D341Med (cell line): Measurements from ENCODE around the gene RFX3.

Source experiments
- DNase-seq: peaks from one replicate; pipeline ENCODE4 v3.0.0; 2012; ENCODE audit warnings: low spot score

The RFX3 gene

GRCh38 chr9:3433066-3433465 lies 92.7 kb downstream of the RFX3 start:
- no peak for DNase-seq

GRCh38 chr9:3431890-3432289 lies 93.9 kb downstream of the RFX3 start:
- no peak for DNase-seq

DNA sequence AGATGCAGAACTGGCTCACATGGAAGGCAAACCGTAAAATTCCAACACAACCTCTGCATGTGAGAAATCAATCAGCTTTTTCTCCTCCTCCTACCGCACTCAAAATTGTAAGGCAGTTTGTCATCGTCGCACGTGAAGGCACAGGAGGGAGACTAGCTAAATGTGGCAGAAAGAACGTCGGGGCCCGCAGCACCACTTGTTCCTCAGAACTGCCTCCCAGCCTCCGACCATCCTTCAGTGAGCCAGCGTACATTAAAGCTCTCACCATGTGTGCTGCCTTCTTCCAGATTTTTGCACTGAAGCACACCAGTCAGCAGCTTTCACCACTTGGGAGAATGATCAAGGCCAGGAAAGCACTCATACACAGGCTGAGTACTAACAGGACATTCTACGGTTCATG lies 105.9 kb downstream of the RFX3 start:
- no peak for DNase-seq

GRCh38 chr9:3415906-3416305 lies 109.9 kb downstream of the RFX3 start:
- no peak for DNase-seq

GRCh38 chr9:3413984-3414383 lies 111.8 kb downstream of the RFX3 start:
- DNase-seq = no peak

DNA sequence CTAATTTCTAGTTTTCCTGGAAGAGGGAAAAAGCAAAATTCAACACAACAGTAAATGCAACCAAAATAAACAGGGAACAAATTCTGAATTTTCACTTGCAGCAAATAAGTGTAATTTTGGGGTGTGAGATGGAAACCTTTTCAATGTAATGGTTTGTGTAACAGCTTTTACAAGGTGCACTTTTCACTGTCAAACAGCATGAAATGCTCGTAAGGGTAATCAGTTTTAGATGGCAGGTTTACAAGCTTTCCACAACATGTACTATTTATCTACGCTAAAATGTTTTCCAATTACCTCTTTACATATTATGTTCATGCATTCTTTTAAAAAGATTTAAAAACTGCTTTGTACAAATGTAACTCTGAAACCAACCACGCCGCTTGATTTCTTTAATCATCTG lies 115.3 kb downstream of the RFX3 start:
- DNase-seq = no peak

DNA sequence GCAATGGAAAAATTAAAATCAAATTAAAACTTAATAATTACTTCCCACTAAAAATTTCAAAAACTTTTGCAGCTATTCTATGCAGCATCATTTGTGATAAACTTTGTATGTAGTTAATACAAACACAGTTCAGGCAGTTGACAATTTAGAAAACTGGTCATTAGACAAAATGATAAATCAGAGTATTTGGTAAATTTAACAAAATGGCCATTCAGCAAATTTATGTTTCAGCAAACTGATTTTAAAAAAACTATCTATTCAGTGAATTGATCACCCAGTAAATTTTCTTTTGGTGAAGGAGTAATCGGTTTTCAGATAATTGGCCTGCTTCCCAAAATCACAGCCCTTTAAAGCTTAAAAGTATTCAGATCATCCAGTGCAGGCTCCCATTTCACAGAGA lies 116.3 kb downstream of the RFX3 start:
- DNase-seq = no peak

- DNase-seq = no peak
Observed at GRCh38 chr9:3403315-3403714, 122.5 kb downstream of the RFX3 start.

DNA sequence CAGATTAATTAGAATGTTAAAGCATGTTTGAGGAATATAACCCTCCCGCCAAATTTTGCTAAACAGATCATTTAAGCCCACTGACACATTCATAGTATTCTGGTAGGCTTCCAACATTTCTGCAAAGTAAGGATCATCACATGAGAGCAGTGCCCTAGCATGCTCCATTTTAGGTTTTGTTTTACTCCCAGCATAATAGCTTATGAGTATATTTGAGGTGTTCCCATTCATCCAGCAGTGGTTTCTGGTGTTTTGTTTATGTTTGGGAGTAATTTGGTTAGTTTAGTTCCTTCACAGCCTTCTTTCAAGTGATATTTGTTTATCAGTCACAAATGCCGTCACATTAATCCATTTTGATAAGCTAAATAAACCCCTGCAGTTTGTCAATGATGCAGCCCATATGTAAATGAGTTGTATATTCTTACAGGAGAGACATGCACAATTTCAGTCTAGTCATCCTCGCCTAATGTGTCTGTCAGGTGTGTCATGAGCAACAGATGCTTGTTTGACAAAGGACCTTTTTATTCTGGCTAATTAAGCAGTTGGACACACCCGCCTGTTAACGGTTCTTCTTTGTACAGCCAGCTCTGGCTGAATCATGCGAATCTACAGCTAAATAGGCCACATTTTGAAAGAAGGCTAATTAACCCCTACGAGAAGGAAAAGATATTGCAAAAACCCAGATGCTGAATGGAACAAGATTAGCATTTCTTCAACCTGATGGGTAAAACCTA lies 124.4 kb downstream of the RFX3 start:
- DNase-seq = no peak

GRCh38 chr9:3398232-3398648 lies 127.6 kb downstream of the RFX3 start:
- no peak for DNase-seq

GRCh38 chr9:3397766-3398165 lies 128.0 kb downstream of the RFX3 start:
- no peak for DNase-seq

DNA sequence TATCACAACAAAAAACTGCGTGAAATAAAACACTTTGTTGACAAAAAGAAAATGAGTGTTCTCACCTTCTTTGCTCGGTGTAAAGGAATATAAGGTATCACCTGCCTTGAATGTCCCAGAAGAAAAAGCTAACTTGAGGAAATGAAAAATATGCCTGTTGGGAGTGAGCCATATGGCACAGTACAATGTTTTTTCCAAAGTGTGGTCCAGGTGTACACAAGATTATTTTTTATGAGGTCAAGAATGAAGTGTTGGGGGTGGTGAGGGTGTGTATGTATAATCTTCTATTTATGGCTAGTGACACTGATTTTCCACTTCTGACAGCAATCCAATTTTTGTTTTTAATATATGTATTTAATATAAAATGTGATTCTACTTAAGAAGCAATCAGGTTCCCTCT lies 134.4 kb downstream of the RFX3 start:
- DNase-seq = no peak

DNA sequence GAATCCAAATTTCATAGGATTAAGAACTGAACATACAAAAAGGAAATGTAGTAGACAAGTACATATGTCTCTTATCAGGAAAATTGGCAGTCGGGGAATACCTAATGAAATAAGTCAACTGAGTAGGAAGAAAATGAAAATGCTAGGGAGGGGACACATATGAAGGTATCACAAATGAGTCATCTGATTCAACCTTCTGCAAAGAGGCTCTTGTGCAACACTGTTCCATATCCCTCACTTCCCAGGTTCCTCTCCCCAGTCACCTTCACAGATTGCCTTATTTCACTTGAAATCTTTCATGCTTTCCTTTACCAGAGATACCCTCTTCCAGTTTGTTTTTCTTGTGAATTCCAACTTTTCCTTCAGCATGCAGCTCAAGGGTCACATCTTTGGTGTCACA lies 139.0 kb downstream of the RFX3 start:
- DNase-seq = no peak

DNA sequence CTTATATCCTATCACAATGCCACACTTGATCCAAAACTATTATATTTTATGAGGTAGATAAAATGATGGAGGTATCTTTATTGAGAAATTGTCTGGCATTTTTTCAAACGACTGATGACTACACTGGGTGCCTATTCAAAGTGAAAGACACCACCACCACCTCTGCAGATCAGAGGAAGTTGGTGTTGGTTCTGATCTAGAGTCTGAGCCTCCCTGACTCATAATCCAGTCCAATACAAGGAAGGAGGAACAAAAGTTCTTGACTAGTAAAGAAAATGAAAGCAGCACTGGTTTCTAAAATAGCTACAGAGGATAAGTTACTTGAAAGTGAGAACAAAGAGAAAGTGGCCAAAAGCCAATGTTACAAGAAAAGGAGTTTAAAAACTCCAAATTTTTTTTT lies 139.9 kb downstream of the RFX3 start:
- DNase-seq = no peak

DNA sequence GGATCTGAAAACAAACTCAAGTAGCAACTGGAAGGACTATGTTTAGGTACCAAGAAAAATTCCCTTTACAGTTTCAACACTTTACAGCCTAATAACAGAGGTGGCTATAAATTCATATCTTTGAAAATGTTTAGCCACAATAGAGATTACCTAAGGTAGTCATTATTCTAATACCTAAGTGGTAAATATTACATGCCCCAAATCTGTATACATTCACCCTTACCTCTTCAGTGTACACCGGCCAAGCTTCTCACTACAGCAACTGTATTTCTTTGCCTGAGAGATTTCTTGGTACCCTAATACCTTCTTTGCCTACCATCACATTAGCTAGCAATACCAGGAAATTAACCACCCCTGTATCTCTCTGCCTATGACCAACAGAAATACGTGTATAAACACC lies 154.0 kb downstream of the RFX3 start:
- DNase-seq = no peak

- DNase-seq = no peak
Observed at GRCh38 chr9:3370715-3371114, 155.1 kb downstream of the RFX3 start.

GRCh38 chr9:3367185-3367584 lies 158.6 kb downstream of the RFX3 start:
- DNase-seq = no peak

DNA sequence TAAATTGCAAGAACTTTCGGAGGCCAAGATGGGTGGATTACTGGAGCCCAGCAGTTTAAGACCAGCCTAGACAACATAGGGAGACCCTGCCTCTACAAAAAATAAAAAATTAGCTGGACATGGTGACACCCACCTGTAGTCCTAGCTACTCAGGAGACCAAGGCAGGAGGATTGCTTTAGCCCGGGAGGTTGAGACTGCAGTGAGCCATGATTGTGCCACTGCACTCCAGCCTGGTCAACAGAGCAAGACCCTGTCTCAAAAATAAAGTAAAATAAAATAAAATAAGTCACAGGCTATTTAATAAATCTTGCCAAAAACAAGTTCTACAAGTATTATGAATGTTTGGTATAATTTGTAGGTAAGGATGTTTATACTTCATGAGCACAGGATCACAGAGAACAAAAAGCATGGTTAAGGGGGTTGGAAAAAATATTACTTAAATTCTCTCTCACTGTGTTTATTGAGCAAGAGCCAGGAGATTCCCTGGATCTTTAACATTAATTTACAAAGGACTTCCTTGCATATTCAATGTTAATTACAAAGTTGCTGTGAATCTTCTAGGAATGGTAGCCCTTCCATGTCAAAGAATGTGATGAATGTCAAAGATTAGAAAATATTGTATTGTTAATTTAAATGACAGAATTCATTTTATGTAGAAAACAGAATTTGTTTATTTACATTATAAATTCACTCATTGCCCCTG lies 164.0 kb downstream of the RFX3 start:
- no peak for DNase-seq

DNA sequence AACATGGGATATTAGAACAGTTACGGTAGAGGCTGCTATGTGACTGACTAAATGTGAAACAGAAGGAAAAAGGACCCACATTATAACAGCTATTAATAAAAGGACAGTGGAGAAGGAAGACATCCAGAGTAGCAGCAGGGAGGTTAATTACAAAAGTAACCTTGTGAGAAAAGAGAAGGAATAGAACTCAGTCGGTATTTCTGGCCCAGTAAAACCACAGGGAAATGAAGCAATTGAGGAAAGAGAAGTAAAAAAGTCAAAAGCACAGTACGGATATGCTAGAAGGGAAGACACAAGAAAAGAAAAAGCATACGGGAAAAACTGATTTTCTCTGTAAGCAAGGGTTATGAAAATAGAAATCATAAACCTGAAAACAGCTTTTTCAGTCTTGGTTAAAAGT lies 164.7 kb downstream of the RFX3 start:
- no peak for DNase-seq

- no peak for DNase-seq
Observed at GRCh38 chr9:3360245-3360644, 165.6 kb downstream of the RFX3 start.

DNA sequence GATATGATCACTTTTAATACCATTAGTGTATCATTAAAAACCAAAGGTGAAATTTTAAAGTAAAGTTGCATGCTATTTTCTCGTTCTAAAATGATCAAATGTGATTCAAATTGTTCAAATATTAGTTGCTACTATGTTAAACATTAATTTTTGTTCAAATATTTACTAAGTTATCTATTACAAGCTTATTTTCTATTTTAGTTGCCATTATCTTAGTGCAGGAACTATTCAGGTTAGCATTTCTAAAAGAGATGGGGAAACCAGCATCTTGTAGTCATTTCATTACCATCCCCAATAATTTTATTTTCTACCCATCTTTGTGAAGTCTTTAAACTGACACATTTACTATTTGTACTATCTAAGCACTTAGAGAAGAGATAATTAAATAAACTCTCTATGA lies 166.0 kb downstream of the RFX3 start:
- no peak for DNase-seq

GRCh38 chr9:3359048-3359692 lies 166.6 kb downstream of the RFX3 start:
- no peak for DNase-seq

GRCh38 chr9:3348169-3348568 lies 177.6 kb downstream of the RFX3 start:
- no peak for DNase-seq
